T-cell (primary cell): ENCODE results near the gene ADAM10. TPM values are rescaled to one million over a fixed set of nuclear protein-coding genes. Genes with fewer than 3 reads are reported as not detected.
A peak's percentile ranks its signal among the peaks of the same experiment; 100 is the strongest.

Experiments
- ATAC-seq, 4 experiments: fragments of 200-7000 bp in 3 of 4; fragments of 150-1000 bp in 1 of 4; cut with Tn5 transposase; replicated peaks in 1 of 4; 1 replicate in 3 of 4; 2 replicates in 1 of 4; pipeline ENCODE4 v1.10.0; 2021; ENCODE audit warnings: moderate library complexity in 3 of 4, mild to moderate bottlenecking in 2 of 4, moderate number of reproducible peaks in 1 of 4
- CTCF ChIA-PET, 2 donors: fragments of 300-600 bp; sonication (Branson Sonifier 250); formaldehyde crosslinking; loops; one replicate each; lab custom pipeline; 2022; ENCODE audit warnings: antibody characterized with exemption in 2 of 2; lab: Charles Lee
- POLR2A ChIA-PET, 2 donors: fragments of 300-600 bp; sonication (Branson Sonifier 250); formaldehyde crosslinking; loops; one replicate each; lab custom pipeline; 2022; ENCODE audit warnings: antibody characterized with exemption in 2 of 2; lab: Charles Lee
- DNase-seq, 35 experiments: peaks; one replicate each; pipeline versions ENCODE4 v3.0.0 to v3.0.0-alpha.2; 2013 to 2023
- H3K27ac ChIP-seq: one replicate; pipeline ENCODE4 v1.5.1; 2013; ENCODE audit warnings: low read length
- H3K27me3 ChIP-seq, 2 experiments: replicated peaks in 1 of 2; 1 replicate in 1 of 2; 2 replicates in 1 of 2; pipeline versions ENCODE4 v1.6.1 to v1.7.0; 2013; ENCODE audit warnings: low read length in 1 of 2, mixed read lengths in 1 of 2; ENCODE audit not compliant: control insufficient read depth in 2 of 2, insufficient read depth in 2 of 2; ENCODE audit errors: extremely low read depth in 1 of 2
- H3K36me3 ChIP-seq, 2 donors: 1 replicate in 1 of 2; 2 replicates in 1 of 2; pipeline versions ENCODE4 v1.6.1 to v1.7.0; 2013; ENCODE audit warnings: low read length in 1 of 2; ENCODE audit not compliant: control insufficient read depth in 2 of 2, insufficient read depth in 1 of 2; ENCODE audit errors: extremely low read depth in 1 of 2
- H3K4me1 ChIP-seq, 2 experiments: 1 replicate in 1 of 2; 2 replicates in 1 of 2; pipeline versions ENCODE4 v1.6.1 to v1.7.0; 2013; ENCODE audit warnings: low read length in 2 of 2, mixed read lengths in 1 of 2; ENCODE audit not compliant: insufficient read depth in 2 of 2, control insufficient read depth in 1 of 2; ENCODE audit errors: extremely low read depth in 1 of 2
- H3K4me3 ChIP-seq, 2 donors: 1 replicate in 1 of 2; 2 replicates in 1 of 2; pipeline versions ENCODE4 v1.5.1 to v1.7.0; 2013; ENCODE audit warnings: mild to moderate bottlenecking in 2 of 2, low read length in 1 of 2, moderate library complexity in 1 of 2; ENCODE audit not compliant: control insufficient read depth in 1 of 2; ENCODE audit errors: extremely low read depth in 1 of 2
- H3K9me3 ChIP-seq: 2 replicates; pipeline ENCODE4 v1.7.0; 2013
- H3K27ac Mint-ChIP-seq, 2 donors: one replicate each; pipeline ENCODE4 v1.8.0; 2020 to 2021; ENCODE audit warnings: mild to moderate bottlenecking in 2 of 2, mixed read lengths in 2 of 2
- H3K27me3 Mint-ChIP-seq, 2 donors: one replicate each; pipeline ENCODE4 v1.8.0; 2021 to 2022; ENCODE audit warnings: mixed read lengths in 2 of 2
- H3K36me3 Mint-ChIP-seq: one replicate; pipeline ENCODE4 v1.8.0; 2021; ENCODE audit warnings: mixed read lengths
- H3K4me1 Mint-ChIP-seq, 3 donors: one replicate each; pipeline ENCODE4 v1.8.0; 2020 to 2022; ENCODE audit warnings: mixed read lengths in 3 of 3, mild to moderate bottlenecking in 1 of 3
- H3K4me3 Mint-ChIP-seq, 3 donors: one replicate each; pipeline ENCODE4 v1.8.0; 2020 to 2022; ENCODE audit warnings: mild to moderate bottlenecking in 3 of 3, mixed read lengths in 3 of 3, moderate library complexity in 3 of 3
- H3K9me3 Mint-ChIP-seq, 3 donors: one replicate each; pipeline ENCODE4 v1.8.0; 2020 to 2022; ENCODE audit warnings: mixed read lengths in 3 of 3
- WGBS: methylation state at CpG from one replicate; pipeline ENCODE4 v1.1.5; 2013; ENCODE audit warnings: missing lambda C conversion rate; ENCODE audit not compliant: insufficient coverage; 5-methylcytosine and 5-hydroxymethylcytosine counted together
- total RNA-seq, 35 experiments: library from RNA in 6 of 35; stranded (reverse) in 6 of 35; fragments of 120-200 nt in 1 of 35; gene quantifications; one replicate each; pipeline versions ENCODE4 v1.2.1 to v1.2.4 and lab custom pipeline; 2013 to 2026

The ADAM10 gene
- total RNA-seq, 5 donors from 2014 or later (not counting 1 experiment from before 2014, with no cell fraction given), result 99.5 to 146 (median 113) TPM

DNA sequence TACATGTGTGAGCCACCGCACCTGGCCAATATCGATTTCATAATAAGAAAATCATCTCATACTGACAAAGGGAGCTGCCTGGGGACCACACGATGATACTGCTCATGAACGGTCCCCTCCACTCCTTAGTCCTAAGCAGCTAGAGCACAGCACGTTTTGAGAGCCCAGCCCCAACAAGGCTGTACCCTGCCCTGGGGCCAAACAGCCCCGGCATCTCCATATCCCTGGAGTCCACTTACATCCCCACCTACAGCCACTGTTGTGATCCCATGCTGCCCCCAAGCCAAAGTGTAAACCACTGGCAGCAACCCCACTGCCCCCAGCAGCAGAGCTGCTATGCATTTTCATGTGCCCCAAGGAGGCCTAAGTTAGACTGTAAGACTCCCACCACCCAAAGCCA is 52.8 kb downstream of the ADAM10 start:
- ChIA-PET CTCF (no interaction called here), POLR2A (no interaction called here)
- H3K9me3 Mint-ChIP-seq, result peaks cover 4 to 17% (median 14%) of the 10 kb centered on the region in 3 donors
- DNase-seq (no peak), ATAC-seq (no peak)
- Histone ChIP-seq H3K4me3 (no peak overlapping the region), H3K27me3 (no peaks in the 10 kb centered on the region), H3K27ac (no peak overlapping the region), H3K4me1 (peaks cover 0 to 21% of the 10 kb centered on the region in 2 experiments), H3K36me3 (peaks cover 0 to 15% of the 10 kb centered on the region in 2 donors), H3K9me3 (no peaks in the 10 kb centered on the region)
- WGBS, result 100% methylated on average over 6 of the region's 6 CpGs
- no peak overlapping the region for H3K27ac Mint-ChIP-seq
- no peak overlapping the region for H3K4me3 Mint-ChIP-seq
- H3K27me3 Mint-ChIP-seq, result no peaks in the 10 kb centered on the region
- H3K4me1 Mint-ChIP-seq, result peaks cover 69 to 78% (median 76%) of the 10 kb centered on the region in 3 donors
- H3K36me3 Mint-ChIP-seq, result peaks cover 45% of the 10 kb centered on the region

DNA sequence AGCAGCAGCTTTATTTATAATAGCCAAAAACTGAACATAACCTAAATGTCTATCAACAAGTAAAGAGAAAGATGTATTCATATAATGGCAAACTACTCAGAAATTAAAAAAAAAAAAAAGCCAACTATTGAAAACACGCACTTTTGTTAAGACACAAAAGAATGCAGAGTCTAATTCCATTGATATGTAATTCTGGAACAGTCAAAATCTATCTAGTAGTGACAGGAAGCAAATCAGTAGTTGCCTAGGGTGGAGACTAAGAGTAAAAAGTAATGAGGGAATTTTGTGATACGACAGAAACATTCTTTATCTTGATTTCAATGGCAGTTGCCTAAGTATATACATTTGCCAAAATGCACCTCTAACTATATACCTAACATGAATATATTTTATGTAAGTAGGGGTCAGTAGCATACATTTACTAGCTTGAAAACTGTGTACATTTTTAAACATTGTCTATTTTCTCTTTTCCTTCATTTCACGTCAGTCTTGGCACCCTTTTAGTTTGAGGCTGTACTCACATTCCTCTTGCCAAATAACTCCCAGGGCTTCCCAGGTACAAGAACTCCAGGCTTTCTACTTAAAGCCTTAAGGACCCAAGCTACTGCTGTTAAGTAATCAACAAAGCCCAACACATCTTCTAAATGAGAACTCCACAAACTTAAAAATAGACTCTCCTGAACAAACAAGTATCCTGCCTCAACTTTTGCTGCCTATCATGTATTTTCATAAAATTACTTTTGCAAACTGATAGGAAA is 54.7 kb downstream of the ADAM10 start:
- Mint-ChIP-seq H3K27me3 (no peaks in the 10 kb centered on the region), H3K27ac (peak overlapping the region in 1 of 2 donors; percentile 36), H3K4me1 (peaks cover 77 to 80% (median 77%) of the 10 kb centered on the region in 3 donors), H3K4me3 (no peak overlapping the region), H3K9me3 (peaks cover 2 to 11% (median 7%) of the 10 kb centered on the region in 3 donors), H3K36me3 (peaks cover 30% of the 10 kb centered on the region)
- Histone ChIP-seq H3K4me3 (no peak overlapping the region), H3K27me3 (no peaks in the 10 kb centered on the region), H3K27ac (no peak overlapping the region), H3K9me3 (no peaks in the 10 kb centered on the region), H3K4me1 (peaks cover 0 to 31% of the 10 kb centered on the region in 2 experiments), H3K36me3 (peaks cover 0 to 12% of the 10 kb centered on the region in 2 donors)
- DNase-seq, result no peak
- ATAC-seq, result no peak
- WGBS, result 100% methylated on average over 1 of the region's 3 CpGs
- POLR2A ChIA-PET, result interaction anchor here (0.6 to 0.7 kb wide), 3 partner anchors 17 to 363 kb away, joined by 3 read pairs; no protein-coding TSS in a partner anchor
- CTCF ChIA-PET, result interaction anchor here in 1 of 2 donors (0.7 kb wide), 1 partner anchor 834 kb away, joined by 3 read pairs; no protein-coding TSS in a partner anchor

DNA sequence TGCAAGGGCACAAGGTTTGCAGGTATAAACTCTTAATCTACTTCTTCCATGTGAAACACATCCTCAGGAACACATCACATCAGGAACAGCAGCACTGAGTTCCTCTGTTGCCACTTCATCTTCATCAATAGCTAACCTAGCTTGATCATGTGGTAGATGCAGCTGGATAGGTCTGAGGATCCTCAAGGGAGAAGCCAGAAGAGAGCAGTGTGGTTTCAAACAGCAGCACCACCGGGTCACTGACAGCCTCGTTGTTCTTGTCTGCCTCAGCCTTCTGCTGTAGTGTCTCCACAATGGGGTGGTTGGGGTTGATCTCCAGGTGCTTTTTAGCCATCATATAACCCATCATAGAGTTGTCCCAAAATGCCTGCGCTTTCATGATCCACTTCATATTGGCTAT is 58.8 kb downstream of the ADAM10 start:
- ATAC-seq (peak in 3 of 4 experiments; percentile 29 to 39 (median 30)), DNase-seq (peak in 1 of 35 experiments; percentile 11)
- H3K27ac ChIP-seq, result no peak overlapping the region
- CTCF ChIA-PET, result no interaction called here
- peaks cover 9% of the 10 kb centered on the region for H3K36me3 Mint-ChIP-seq
- H3K9me3 ChIP-seq, result no peaks in the 10 kb centered on the region
- H3K27me3 ChIP-seq, result no peaks in the 10 kb centered on the region
- H3K27ac Mint-ChIP-seq, result no peak overlapping the region
- H3K4me3 Mint-ChIP-seq, result peak overlapping the region in 1 of 3 donors; percentile 18
- POLR2A ChIA-PET, result no interaction called here
- H3K4me1 ChIP-seq, result peaks cover 0 to 17% of the 10 kb centered on the region in 2 experiments
- 70% methylated on average over 2 of the region's 3 CpGs for WGBS
- no peak overlapping the region for H3K4me3 ChIP-seq
- peaks cover 66 to 76% (median 71%) of the 10 kb centered on the region in 3 donors for H3K4me1 Mint-ChIP-seq
- peaks cover 0 to 9% of the 10 kb centered on the region in 2 donors for H3K36me3 ChIP-seq
- H3K9me3 Mint-ChIP-seq, result no peaks in the 10 kb centered on the region
- no peaks in the 10 kb centered on the region for H3K27me3 Mint-ChIP-seq

DNA sequence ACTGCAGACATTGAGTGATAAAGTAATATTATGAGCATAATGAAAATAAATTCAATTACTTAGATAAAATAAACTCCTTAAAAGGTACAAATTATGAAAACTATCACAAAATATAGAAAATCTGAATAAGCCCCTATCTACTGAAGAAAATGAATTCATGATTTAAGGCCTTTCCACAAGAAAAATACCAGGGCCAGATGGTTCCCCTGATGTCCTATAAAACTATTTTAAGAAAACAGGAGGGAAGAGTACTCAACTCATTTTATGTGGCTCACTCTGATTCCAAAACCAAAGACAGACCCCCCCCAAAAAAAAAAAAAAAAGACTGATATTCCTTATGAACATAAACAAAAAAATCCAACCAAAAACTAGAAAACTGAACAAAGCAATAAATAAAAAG is 59.9 kb downstream of the ADAM10 start:
- peaks cover 0 to 9% of the 10 kb centered on the region in 2 donors for H3K36me3 ChIP-seq
- H3K27me3 ChIP-seq, result no peaks in the 10 kb centered on the region
- Mint-ChIP-seq H3K27me3 (no peaks in the 10 kb centered on the region), H3K9me3 (no peaks in the 10 kb centered on the region), H3K36me3 (peaks cover 11% of the 10 kb centered on the region), H3K27ac (peak overlapping the region in 1 of 2 donors; percentile 11), H3K4me3 (peak overlapping the region in 1 of 3 donors; percentile 15), H3K4me1 (peaks cover 57 to 68% (median 65%) of the 10 kb centered on the region in 3 donors)
- no peak overlapping the region for H3K4me3 ChIP-seq
- H3K27ac ChIP-seq, result no peak overlapping the region
- H3K4me1 ChIP-seq, result peaks cover 0 to 17% of the 10 kb centered on the region in 2 experiments
- H3K9me3 ChIP-seq, result no peaks in the 10 kb centered on the region
- ChIA-PET CTCF (interaction anchor here in 1 of 2 donors (0.7 kb wide), 1 partner anchor 13 kb away, joined by 3 read pairs; no protein-coding TSS in a partner anchor), POLR2A (interaction anchor here in 1 of 2 donors (0.6 kb wide), 1 partner anchor 232 kb away, joined by 3 read pairs; no protein-coding TSS in a partner anchor)
- no peak for ATAC-seq
- DNase-seq, result no peak

DNA sequence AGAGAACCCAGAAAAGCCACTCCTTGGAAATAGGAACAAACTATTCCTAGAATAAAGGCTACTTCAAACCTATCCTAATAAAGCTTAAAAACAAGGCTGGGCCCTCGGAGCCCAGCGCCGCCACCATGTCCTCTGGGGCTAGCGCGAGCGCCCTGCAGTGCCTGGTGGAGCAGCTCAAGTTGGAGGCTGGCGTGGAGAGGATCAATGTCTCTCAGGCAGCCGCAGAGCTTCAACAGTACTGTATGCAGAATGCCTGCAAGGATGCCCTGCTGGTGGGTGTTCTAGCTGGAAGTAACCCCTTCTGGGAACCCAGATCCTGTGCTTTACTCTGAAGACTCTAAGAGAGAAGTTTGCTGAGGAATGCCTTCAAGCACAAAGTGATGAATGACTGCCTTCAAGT is 63.2 kb downstream of the ADAM10 start:
- no peaks in the 10 kb centered on the region for H3K36me3 ChIP-seq
- H3K27me3 ChIP-seq, result no peaks in the 10 kb centered on the region
- peaks cover 0 to 17% of the 10 kb centered on the region in 2 experiments for H3K4me1 ChIP-seq
- H3K9me3 ChIP-seq, result no peaks in the 10 kb centered on the region
- peaks cover 52 to 59% (median 57%) of the 10 kb centered on the region in 3 donors for H3K4me1 Mint-ChIP-seq
- H3K27ac Mint-ChIP-seq, result no peak overlapping the region
- ATAC-seq (no peak), DNase-seq (no peak)
- H3K4me3 ChIP-seq, result no peak overlapping the region
- H3K36me3 Mint-ChIP-seq, result peaks cover 15% of the 10 kb centered on the region
- POLR2A ChIA-PET, result no interaction called here
- 93% methylated on average over 7 of the region's 8 CpGs for WGBS
- H3K27me3 Mint-ChIP-seq, result no peaks in the 10 kb centered on the region
- no peak overlapping the region for H3K4me3 Mint-ChIP-seq
- H3K9me3 Mint-ChIP-seq, result no peaks in the 10 kb centered on the region
- H3K27ac ChIP-seq, result no peak overlapping the region
- CTCF ChIA-PET, result no interaction called here

DNA sequence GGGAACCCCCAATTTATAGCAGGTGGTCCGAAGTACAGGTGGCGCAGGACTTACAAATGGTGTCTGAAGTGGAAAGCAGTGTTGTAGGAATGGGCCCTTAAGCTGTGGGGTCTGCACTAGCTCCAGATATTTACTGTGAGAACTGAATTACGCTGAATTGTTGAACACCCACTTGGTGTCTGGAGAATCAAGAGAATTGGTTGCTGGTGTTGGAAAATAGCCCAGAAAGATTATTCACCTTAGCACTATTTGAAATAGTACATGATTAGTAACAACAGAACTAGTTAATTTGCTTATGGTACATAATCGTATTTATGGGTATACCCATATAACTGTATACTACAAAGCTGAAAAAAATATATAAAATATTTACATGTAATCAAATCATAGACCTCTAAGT is 64.8 kb downstream of the ADAM10 start:
- 100% methylated on average over 1 of the region's 4 CpGs for WGBS
- Mint-ChIP-seq H3K4me1 (peaks cover 43 to 44% (median 43%) of the 10 kb centered on the region in 3 donors), H3K4me3 (no peak overlapping the region), H3K36me3 (peaks cover 19% of the 10 kb centered on the region), H3K27me3 (no peaks in the 10 kb centered on the region), H3K9me3 (no peaks in the 10 kb centered on the region), H3K27ac (no peak overlapping the region)
- ChIA-PET CTCF (interaction anchor here in 1 of 2 donors (0.7 kb wide), 1 partner anchor 227 kb away, joined by 7 read pairs; no protein-coding TSS in a partner anchor), POLR2A (interaction anchor here in 1 of 2 donors (0.6 kb wide), 1 partner anchor 67 kb away, joined by 3 read pairs; no protein-coding TSS in a partner anchor)
- DNase-seq, result no peak
- Histone ChIP-seq H3K27me3 (no peaks in the 10 kb centered on the region), H3K36me3 (no peaks in the 10 kb centered on the region), H3K9me3 (no peaks in the 10 kb centered on the region), H3K4me1 (peaks cover 0 to 7% of the 10 kb centered on the region in 2 experiments), H3K27ac (no peak overlapping the region), H3K4me3 (no peak overlapping the region)
- ATAC-seq, result no peak
